Measurements from ENCODE around the gene TMEM45B. TPM values are rescaled to one million over a fixed set of nuclear protein-coding genes. Genes with fewer than 3 reads are reported as not detected.
"Not testable (repeated sequence)": the region's sequence is repeated elsewhere in the genome, so short reads cannot be mapped to it uniquely, and the experiment has no call there.

Gene TMEM45B
- total RNA-seq, 1 donor from 2014 or later, result 7.6 TPM

DNA sequence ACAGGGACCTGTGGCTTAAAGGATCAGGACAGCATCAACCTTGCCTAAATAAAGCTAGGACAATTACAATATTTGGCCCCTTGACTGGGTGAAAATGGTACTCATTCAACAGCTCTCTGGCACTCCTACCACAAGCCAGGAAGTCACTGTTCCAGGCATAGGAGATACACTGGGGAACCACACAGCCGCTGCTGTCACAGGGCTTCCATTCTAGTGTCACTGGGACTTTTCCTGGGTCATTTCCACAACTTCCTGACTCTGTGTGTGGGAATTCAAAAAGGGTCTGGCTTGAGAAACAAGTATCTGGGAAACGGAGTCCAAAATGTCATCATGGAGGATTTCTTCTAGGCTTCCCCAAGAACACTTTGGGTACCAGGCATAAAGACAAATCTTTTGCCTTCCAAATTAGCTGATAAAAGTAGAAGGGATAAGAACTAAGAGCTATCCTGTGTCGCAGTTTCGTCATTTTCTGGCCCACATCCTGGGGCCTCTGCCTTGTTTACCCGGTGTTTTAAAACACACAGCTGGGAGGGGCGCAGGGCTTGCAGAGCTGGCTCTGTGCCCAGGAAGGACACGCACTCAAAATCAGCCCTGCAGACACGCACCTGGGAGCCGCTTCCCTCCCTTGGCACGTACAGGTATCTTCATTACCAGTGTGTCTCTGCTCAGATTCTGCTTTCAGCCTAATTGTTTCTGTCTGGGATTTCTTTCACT, 38.0 kb downstream of the TMEM45B start:
- peak; percentile 13 for DNase-seq

DNA sequence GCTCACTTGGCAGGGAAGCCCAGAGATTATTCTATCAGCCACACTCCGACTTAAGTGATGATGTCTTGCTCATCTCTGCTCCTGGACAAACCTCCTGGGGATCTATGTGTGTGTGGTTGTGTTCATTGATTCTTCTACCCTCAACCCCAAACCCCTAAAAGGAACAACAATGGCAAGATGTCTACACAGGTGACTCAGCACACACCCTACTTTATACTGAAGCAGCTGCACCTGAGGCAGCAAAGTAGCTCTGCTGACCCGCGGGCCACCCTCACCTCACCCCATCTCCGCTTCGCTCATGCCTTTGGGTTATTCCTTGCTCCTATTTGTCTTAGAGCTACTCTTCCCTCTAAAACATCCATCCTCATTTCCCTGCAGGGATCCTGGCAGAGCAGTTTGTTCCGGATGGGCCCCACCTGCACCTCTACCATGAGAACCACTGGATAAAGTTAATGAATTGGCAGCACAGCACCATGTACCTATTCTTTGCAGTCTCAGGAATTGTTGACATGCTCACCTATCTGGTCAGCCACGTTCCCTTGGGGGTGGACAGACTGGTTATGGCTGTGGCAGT, 38.7 kb downstream of the TMEM45B start:
- DNase-seq, result no peak

DNA sequence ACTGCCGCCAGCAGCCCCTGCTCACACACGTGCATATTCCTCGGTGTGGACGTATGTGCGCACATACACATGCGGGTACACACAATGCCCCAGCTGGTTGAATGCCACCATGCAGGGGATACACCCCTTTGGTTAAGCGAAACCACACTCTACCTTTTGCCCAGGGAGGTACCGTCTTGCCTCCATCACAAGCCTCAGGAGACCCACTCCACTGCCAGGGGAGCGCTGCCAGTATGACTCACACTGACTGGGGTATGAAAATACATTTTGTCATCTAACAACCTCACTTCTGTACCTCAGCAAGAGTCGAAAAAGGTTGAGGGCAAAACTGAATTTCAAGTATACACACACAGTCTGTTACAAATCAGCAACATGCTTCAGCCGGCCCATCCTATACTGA, 39.4 kb downstream of the TMEM45B start:
- no peak for DNase-seq

- DNase-seq, result no peak
Observed at GRCh38 chr11:129856036-129856435, 40.4 kb downstream of the TMEM45B start.

DNA sequence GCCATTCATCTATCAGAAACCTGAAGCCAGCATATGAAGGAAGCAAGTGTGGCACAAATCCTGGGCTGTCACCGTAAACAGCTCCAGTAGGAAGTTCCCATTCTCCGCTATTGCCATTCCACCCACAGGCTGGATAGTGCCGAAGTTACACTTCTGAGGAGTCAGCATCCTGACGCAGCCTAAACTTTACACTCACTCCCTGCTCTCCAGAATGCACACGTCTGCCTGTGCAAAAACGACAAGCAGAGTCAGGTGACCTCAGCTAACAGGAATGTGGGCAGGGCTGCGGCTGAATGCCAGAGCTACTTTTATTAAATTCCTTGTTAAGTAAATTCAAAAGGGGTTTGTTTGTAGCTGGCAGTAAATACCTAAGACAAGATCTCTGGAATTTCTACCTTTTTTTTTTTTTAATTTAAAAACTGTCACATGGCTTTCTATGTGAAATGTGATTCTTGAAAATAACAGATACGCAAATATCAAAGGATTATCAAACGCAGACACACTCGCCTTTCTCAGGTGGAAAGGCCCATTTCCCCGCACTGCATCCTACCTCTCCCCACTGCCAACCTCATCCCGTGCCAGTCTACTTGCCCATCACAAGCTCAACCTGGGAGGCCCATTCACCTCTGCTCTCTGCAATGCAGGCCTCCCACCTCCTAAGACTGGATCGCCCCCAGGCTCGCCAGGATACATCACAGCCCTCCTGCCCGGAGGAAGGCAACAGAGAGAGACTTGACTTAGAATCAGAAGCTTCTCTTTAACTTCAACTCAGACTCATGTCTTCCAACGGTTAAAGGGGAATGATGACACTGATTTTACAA, 46.3 kb downstream of the TMEM45B start:
- peak; percentile 63 for DNase-seq

DNA sequence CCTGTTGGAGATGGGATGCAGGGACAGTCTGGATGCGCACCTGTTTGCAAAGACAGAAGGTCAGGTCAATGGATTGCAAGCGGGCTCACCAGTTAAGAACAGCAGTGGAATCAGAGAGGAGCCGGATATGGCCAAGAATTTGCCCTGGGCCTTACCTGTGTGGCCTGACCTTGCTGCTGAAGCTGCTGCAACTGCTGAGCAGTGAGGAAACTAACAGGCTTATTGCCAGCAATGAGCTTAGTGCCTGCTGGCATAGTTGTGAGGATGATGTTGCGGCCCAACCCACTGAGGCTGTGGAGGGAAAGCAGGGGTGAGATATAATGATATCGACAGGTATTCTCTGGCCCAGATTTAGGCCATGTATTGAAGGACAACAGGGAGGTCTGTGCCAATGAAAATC, 49.2 kb downstream of the TMEM45B start:
- DNase-seq, result no peak

GRCh38 chr11:129865701-129866100, 50.1 kb downstream of the TMEM45B start:
- no peak for DNase-seq

GRCh38 chr11:129866311-129866710, 50.7 kb downstream of the TMEM45B start:
- DNase-seq, result no peak

DNA sequence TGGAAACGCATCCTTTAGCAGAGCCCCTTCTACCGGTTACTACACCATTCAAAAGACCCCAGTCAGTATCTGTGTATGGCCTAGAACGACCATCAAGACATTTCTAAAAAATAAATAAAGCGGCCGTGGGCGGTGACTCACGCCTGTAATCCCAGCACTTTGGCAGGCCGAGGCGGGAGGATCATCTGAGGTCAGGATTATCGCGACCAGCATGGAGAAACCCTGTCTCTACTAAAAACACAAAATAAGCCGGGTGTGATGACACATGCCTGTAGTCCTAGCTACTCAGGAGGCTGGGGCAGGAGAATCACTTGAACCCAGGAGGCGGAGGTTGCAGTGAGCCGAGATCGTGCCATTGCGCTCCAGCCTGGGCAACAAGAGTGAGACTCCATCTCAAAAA, 53.0 kb downstream of the TMEM45B start:
- DNase-seq, result not testable (repeated sequence)

DNA sequence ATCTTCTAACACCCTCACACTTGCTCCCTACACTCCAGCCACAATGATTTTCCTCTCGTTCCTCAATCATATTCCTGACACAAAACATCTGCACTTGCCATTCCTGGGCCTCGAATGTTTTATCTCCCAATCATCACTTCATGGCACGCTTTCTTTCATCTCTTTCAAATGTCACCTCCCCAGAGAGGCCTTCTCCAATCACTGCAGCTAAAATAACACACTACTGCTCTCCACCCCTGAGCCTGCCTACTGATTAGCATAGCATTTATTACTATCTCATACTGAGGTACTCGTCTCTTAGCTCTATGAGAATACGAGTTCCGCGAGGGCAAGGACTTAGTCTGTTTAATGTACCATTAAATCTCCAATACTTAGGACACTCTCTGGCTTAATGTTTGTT, 56.3 kb downstream of the TMEM45B start:
- no peak for DNase-seq

GRCh38 chr11:129880311-129880710, 64.7 kb downstream of the TMEM45B start:
- DNase-seq, result no peak

DNA sequence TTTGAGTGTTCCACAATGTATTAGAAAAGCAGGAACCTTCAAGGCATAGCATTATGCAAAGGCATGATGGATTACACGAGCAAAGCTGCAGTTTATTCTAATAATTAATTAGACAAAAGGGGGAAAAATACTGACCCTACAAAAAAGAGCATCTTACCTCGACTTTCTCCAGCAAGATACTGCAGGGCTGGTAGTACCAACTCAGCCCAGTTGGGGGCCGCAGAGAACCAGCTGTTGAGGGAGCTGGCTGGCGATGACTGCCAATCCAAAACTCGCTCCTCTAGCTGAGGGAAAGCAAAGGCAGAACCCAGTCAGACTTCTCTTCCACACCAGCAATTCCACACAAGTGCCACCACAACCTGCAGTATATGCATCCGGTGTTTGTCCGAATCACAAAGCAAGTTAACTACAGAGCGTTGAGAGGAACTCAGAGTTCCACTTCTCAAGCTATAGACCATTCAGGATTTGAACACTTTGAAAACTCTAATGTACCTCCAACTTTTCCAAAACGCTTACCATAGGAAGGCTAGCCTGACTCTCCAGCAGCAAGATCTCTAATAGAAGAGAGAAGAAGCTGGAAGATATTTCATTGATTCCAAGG, 66.0 kb downstream of the TMEM45B start:
- no peak for DNase-seq

GRCh38 chr11:129884581-129884980, 68.9 kb downstream of the TMEM45B start:
- DNase-seq, result no peak

DNA sequence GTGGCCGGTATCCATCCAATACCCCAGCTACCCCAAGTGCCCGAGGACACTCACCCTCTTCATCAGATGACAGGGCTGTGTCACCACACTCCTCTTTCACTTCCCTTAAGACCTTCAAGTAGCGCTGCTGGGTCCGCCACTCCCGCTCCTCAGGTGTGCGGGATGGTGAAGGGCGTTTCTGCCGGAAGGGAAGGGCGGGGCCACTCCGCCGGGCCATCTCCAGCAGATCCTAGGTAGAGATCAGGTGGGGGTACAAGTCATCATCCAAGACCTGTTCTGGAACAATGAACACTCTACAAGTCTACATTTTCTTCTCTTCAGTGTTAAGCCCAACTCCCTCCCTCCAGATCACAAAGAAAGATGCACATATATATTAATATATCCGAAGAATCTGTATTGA, 69.7 kb downstream of the TMEM45B start:
- DNase-seq, result no peak

- DNase-seq, result no peak
Observed at GRCh38 chr11:129888451-129888850, 72.8 kb downstream of the TMEM45B start.

DNA sequence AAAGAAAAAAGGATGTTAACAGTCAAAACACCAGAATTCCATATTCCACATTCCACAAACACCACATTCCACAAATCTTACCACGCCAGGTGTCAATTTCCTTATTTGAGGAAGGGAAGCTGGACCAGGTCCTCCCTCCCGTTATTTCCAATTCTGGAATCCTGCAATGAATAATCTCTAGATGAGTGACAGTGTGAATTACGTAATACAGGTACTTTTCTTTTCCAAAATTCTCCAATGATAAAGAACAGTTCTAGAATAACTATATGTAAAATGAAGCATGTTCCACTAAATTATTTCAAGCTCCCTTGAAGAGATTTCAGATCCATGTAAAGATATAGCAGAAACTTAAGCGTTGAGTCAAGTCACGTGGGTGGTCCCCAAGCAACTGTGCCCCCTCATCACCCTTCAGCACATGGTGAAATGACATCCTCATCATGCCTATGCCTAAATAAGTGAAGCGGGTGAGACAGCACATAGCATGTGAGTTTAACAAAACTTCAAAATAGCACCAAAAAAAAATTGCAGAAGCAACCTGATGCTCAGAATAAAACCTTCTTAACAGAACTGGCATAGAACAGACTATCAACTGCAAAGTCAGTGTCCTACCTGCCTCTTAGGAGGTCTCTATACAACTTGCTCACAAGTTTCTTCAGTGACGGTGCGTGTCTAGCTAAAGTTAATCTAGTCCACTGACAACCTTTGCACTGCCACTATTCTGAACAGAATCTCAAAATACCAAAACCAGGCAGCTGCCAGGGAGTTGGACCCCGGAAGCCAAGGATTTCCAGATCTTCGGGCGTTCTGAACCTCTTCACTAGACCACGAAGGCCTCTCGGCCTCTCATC, 78.9 kb downstream of the TMEM45B start:
- DNase-seq, result no peak

DNA sequence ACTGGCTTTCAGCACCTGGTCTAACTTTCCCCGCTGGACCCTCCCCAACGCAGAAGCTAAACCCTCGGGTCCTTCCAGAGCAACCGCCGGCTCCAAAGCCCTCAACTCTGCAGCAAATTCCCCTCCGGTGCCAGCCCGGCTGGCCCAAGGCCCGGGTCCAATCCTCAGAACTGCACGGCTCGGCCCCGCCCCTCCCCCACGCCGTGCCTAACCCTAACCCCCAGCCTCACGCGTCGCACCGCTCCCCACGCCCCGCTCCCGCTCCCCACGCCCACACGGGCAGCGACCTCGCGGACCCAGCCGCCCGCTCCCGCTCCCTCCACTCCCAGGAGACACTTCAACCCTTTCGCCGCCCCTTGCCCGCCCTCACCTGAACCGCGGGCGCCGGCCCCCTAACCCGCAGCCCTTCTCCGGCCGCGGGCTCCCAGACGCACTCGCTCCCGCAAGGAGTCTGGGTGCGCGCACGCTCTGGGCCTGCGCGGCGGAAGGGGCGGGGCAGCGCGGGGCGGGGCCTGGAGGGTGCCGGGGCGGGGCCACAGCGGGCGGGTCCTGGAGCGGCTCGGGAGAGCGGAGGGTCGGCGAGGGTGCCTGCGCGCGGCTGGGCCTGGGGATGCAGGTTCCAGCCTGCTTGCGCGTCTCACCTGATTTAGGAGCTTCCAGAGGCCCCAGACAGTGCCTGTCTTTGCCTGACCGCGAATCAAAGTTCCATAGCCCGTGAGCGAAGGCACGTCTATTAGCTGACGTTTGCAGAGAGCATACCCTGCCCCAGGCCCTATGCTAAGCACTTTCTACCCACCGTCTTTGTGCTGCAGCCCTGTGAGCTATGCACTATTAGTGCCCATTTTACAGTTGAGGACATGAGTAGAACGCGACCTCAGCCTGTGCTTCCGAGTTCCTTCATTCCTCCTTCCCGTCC, 79.7 kb downstream of the TMEM45B start, which contains the start of gene NFRKB:
TSS of gene NFRKB (minus strand) at position 453 of the 916 bp plus-strand sequence. CDS start 2,729 bp downstream, outside the sequence.
- DNase-seq, result peak; percentile 67

DNA sequence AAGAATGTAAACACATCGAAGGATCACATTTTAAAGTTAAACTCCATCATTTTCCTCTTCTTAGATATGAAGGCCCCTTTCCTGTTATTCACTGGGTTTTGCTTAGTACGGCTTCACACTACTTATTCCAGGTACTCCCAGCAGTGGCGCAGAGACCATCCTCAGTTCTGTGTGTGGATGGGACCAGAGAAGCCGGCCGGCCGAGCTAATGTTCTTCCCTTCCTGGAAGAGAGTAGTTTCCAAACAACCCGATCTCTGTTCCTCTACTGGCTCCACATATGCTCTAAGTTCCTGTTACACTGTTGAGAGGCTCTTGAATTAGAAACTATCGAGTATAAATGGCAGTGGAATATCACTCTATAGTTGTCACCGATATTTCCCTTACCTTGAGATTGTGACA, 80.4 kb downstream of the TMEM45B start:
- DNase-seq, result peak; percentile 28

- no peak for DNase-seq
Observed at GRCh38 chr11:129905402-129905801, 89.8 kb downstream of the TMEM45B start.

Measured in skin of body (tissue), 2 donors.